ENCODE results near the gene SPTBN1. TPM values are rescaled to one million over a fixed set of nuclear protein-coding genes. Genes with fewer than 3 reads are reported as not detected.
A peak's percentile ranks its signal among the peaks of the same experiment; 100 is the strongest.

SPTBN1 gene
- polyA plus RNA-seq, 2 of the 4 experiments (the other 2 are of a cell fraction), result 105 to 126 TPM

GRCh38 chr2:54628957-54629356 is 172.8 kb downstream of the SPTBN1 start (continued):
- TF ChIP-seq, protein P1, sequence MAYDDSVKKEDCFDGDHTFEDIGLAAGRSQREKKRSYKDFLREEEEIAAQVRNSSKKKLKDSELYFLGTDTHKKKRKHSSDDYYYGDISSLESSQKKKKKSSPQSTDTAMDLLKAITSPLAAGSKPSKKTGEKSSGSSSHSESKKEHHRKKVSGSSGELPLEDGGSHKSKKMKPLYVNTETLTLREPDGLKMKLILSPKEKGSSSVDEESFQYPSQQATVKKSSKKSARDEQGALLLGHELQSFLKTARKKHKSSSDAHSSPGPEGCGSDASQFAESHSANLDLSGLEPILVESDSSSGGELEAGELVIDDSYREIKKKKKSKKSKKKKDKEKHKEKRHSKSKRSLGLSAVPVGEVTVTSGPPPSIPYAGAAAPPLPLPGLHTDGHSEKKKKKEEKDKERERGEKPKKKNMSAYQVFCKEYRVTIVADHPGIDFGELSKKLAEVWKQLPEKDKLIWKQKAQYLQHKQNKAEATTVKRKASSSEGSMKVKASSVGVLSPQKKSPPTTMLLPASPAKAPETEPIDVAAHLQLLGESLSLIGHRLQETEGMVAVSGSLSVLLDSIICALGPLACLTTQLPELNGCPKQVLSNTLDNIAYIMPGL (CRISPR knock-in tag; IDR thresholded peaks at IDR 0.05; ENCODE audit: borderline replicate concordance), result no peak
- TF ChIP-seq ZNF302 (CRISPR knock-in tag; IDR thresholded peaks at IDR 0.05) (no peak), KDM5A (IDR thresholded peaks at IDR 0.05) (no peak), ZFP36 (IDR thresholded peaks at IDR 0.05; ENCODE audit: borderline replicate concordance, partially characterized antibody) (no peak), RNF2 (IDR thresholded peaks at IDR 0.05; ENCODE audit: borderline replicate concordance, low read depth) (no peak), TP53 (CRISPR knock-in tag; IDR thresholded peaks at IDR 0.05) (no peak), ZC3H11A (IDR thresholded peaks at IDR 0.05) (no peak), POLR2AphosphoS2 (conservative IDR thresholded peaks at IDR 0.05; ENCODE audit: low read length) (no peak), FOSL2 (IDR thresholded peaks at IDR 0.05) (no peak), FOSL2 (CRISPR knock-in tag; IDR thresholded peaks at IDR 0.05) (no peak)

GRCh38 chr2:54629390-54629789 is 173.3 kb downstream of the SPTBN1 start:
- H3K4me3 ChIP-seq, result no peak overlapping the region
- H3K4me1 ChIP-seq, result peaks cover 54% of the 10 kb centered on the region
- CTCF ChIA-PET, result interaction anchor here (0.9 to 1.8 kb wide), 5 partner anchors 10 to 523 kb away, joined by 3 to 6 read pairs (median 3); no protein-coding TSS in a partner anchor
- 0 out of 6 replicates have a peak, but pooled peaks of 1 of the 2 experiments have one; percentile 0 for ATAC-seq
- WGBS (ENCODE audit: missing lambda C conversion rate), result 97% methylated on average over 19 of the region's 20 CpGs
- POLR2A ChIA-PET, result no interaction called here
- no peaks in the 10 kb centered on the region for H3K9me3 ChIP-seq
- TF ChIP-seq KDM1A (IDR thresholded peaks at IDR 0.05; ENCODE audit: low read depth), result no peak
- TF ChIP-seq RNF2 (IDR thresholded peaks at IDR 0.05; ENCODE audit: borderline replicate concordance, low read depth), result no peak
- TF ChIP-seq HEYL (CRISPR knock-in tag; IDR thresholded peaks at IDR 0.05), result no peak
- no peak for TF ChIP-seq ESRRA (IDR thresholded peaks at IDR 0.05; ENCODE audit: borderline replicate concordance, low read length)
- no peak for TF ChIP-seq NFE2L2 (conservative IDR thresholded peaks at IDR 0.05; ENCODE audit: low read length)
- no peak; the same call in 1 of the 2 replicates for TF ChIP-seq POLR2AphosphoS2 (conservative IDR thresholded peaks at IDR 0.05; ENCODE audit: low read length)
- no peak for TF ChIP-seq JUNB (IDR thresholded peaks at IDR 0.05)
- TF ChIP-seq, protein P2, sequence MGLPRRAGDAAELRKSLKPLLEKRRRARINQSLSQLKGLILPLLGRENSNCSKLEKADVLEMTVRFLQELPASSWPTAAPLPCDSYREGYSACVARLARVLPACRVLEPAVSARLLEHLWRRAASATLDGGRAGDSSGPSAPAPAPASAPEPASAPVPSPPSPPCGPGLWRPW (IDR thresholded peaks at IDR 0.05), result no peak
- TF ChIP-seq ZSCAN20 (CRISPR knock-in tag; IDR thresholded peaks at IDR 0.05), result no peak
- no peak for TF ChIP-seq RCOR1 (IDR thresholded peaks at IDR 0.05; ENCODE audit: low read depth, low read length)
- no peak for TF ChIP-seq CHD2 (IDR thresholded peaks at IDR 0.05; ENCODE audit: low read length, partially characterized antibody)
- no peak for TF ChIP-seq SREBF2 (IDR thresholded peaks at IDR 0.05)
- TF ChIP-seq FOSL2 (IDR thresholded peaks at IDR 0.05), result no peak
- TF ChIP-seq FOSL2 (CRISPR knock-in tag; IDR thresholded peaks at IDR 0.05), result no peak
- TF ChIP-seq ZC3H11A (IDR thresholded peaks at IDR 0.05), result no peak
- TF ChIP-seq, protein P3, sequence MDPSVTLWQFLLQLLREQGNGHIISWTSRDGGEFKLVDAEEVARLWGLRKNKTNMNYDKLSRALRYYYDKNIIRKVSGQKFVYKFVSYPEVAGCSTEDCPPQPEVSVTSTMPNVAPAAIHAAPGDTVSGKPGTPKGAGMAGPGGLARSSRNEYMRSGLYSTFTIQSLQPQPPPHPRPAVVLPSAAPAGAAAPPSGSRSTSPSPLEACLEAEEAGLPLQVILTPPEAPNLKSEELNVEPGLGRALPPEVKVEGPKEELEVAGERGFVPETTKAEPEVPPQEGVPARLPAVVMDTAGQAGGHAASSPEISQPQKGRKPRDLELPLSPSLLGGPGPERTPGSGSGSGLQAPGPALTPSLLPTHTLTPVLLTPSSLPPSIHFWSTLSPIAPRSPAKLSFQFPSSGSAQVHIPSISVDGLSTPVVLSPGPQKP (IDR thresholded peaks at IDR 0.05; ENCODE audit: low read depth, low read length), result no peak
- no peak for TF ChIP-seq MAFK (IDR thresholded peaks at IDR 0.05; ENCODE audit: partially characterized antibody)
- no peak for TF ChIP-seq RARB (CRISPR knock-in tag; IDR thresholded peaks at IDR 0.05)
- no peak for TF ChIP-seq PBX3 (IDR thresholded peaks at IDR 0.05)
- no peak for TF ChIP-seq HOXB5 (CRISPR knock-in tag; IDR thresholded peaks at IDR 0.05)
- no peak for TF ChIP-seq TP53 (CRISPR knock-in tag; IDR thresholded peaks at IDR 0.05)
- H3K4me2 ChIP-seq, result peak overlapping the region; percentile 12; the same call in 1 of the 3 replicates
- DNase-seq (ENCODE audit: low read depth in 1 of 2, low spot score in 1 of 2), result no peak
- peak overlapping the region; percentile 28 to 87; a peak in 5 of 6 replicates for H3K27ac ChIP-seq
- no peak for FAIRE-seq
